Immature natural killer cell (primary cell): ENCODE measurements around the gene OR2H2. TPM values are rescaled to one million over a fixed set of nuclear protein-coding genes. Genes with fewer than 3 reads are reported as not detected.

Experiments
- DNase-seq, 3 donors: peaks; one replicate each; pipeline ENCODE4 v3.0.0; 2022; ENCODE audit warnings: mixed read lengths in 1 of 3
- H3K27ac Mint-ChIP-seq, 6 donors: one replicate each; pipeline ENCODE4 v1.8.0; 2020; ENCODE audit warnings: mixed read lengths in 6 of 6, mild to moderate bottlenecking in 5 of 6, inconsistent platforms in 4 of 6, moderate library complexity in 3 of 6
- H3K27me3 Mint-ChIP-seq, 3 donors: one replicate each; pipeline ENCODE4 v1.8.0; 2020 to 2021; ENCODE audit warnings: low read depth in 3 of 3, mild to moderate bottlenecking in 3 of 3, mixed read lengths in 3 of 3, moderate library complexity in 3 of 3, inconsistent platforms in 1 of 3
- H3K36me3 Mint-ChIP-seq, 3 donors: one replicate each; pipeline ENCODE4 v1.8.0; 2020; ENCODE audit warnings: mixed read lengths in 3 of 3, inconsistent platforms in 2 of 3, mild to moderate bottlenecking in 2 of 3
- H3K4me1 Mint-ChIP-seq, 2 donors: one replicate each; pipeline ENCODE4 v1.8.0; 2020; ENCODE audit warnings: inconsistent platforms in 2 of 2, mild to moderate bottlenecking in 2 of 2, mixed read lengths in 2 of 2, moderate library complexity in 1 of 2
- H3K4me3 Mint-ChIP-seq, 5 donors: one replicate each; pipeline ENCODE4 v1.8.0; 2020; ENCODE audit warnings: mild to moderate bottlenecking in 5 of 5, mixed read lengths in 5 of 5, inconsistent platforms in 3 of 5, moderate library complexity in 3 of 5
- H3K9me3 Mint-ChIP-seq, 6 donors: one replicate each; pipeline ENCODE4 v1.8.0; 2020; ENCODE audit warnings: mild to moderate bottlenecking in 6 of 6, mixed read lengths in 6 of 6, inconsistent platforms in 4 of 6, moderate library complexity in 3 of 6
- polyA plus RNA-seq, 3 donors: library from polyadenylated mRNA; unstranded; fragments of 300-500 nt; fragmentation: Illumina TruSeq; gene quantifications; one replicate each; pipeline ENCODE4 v1.2.3, GENCODE V29; 2021

Gene OR2H2
- polyA plus RNA-seq, 3 donors from 2014 or later: not detected

DNA sequence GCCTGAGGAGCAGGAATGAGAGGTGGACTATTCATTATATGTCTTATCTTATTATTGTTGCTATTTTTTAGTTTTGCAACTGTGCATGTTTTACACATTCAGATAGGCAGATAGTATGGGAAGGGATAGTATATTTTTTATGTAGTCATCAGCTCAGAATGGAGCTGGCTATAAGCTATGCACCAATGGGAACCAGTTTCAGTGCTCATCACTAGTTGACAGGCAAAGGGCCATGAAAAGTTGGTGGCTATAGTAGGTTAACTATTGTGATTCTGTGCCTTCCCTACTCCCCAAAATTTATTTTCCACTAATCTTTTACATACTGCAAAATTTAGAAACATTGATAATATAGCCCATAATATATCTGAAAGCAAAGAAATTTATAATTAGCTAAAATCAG lies 20.0 kb upstream of the OR2H2 start:
- no peaks in the 10 kb centered on the region for H3K36me3 Mint-ChIP-seq
- peaks cover 3 to 8% (median 7%) of the 10 kb centered on the region in 3 donors for H3K27me3 Mint-ChIP-seq
- no peaks in the 10 kb centered on the region for H3K4me1 Mint-ChIP-seq
- no peak overlapping the region for H3K27ac Mint-ChIP-seq
- no peak for DNase-seq
- no peaks in the 10 kb centered on the region for H3K9me3 Mint-ChIP-seq
- no peak overlapping the region for H3K4me3 Mint-ChIP-seq

DNA sequence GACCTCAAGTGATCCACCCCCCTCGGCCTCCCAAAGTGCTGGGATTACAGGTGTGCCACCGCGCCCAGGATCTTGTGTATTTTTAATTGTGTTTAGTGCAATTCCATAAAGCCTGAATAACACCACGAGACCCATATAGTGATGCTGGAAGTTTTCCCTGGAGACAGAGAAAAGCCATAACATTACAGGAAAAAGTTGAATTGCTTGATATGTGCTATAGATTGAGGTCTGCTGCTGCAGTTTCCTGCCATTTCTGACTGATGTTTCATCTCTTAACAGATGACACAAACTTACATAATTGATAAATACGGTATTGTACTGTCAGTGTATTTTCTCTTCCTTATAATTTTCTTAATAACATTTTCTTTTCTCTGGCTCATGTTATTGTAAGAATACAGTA lies 18.1 kb upstream of the OR2H2 start:
- H3K9me3 Mint-ChIP-seq: no peaks in the 10 kb centered on the region
- no peaks in the 10 kb centered on the region for H3K4me1 Mint-ChIP-seq
- peaks cover 2 to 8% (median 6%) of the 10 kb centered on the region in 3 donors for H3K27me3 Mint-ChIP-seq

GRCh38 chr6:29567541-29567940 lies 17.4 kb upstream of the OR2H2 start:
- H3K4me3 Mint-ChIP-seq: no peak overlapping the region
- no peaks in the 10 kb centered on the region for H3K9me3 Mint-ChIP-seq
- no peaks in the 10 kb centered on the region for H3K36me3 Mint-ChIP-seq
- no peak overlapping the region for H3K27ac Mint-ChIP-seq
- H3K27me3 Mint-ChIP-seq: peaks cover 2 to 8% (median 5%) of the 10 kb centered on the region in 3 donors
- DNase-seq: no peak
- H3K4me1 Mint-ChIP-seq: no peaks in the 10 kb centered on the region

More for the DNA sequence above, 18.1 kb upstream of the OR2H2 start:
- no peak for DNase-seq
- no peak overlapping the region for H3K27ac Mint-ChIP-seq
- H3K36me3 Mint-ChIP-seq: no peaks in the 10 kb centered on the region
- H3K4me3 Mint-ChIP-seq: no peak overlapping the region

DNA sequence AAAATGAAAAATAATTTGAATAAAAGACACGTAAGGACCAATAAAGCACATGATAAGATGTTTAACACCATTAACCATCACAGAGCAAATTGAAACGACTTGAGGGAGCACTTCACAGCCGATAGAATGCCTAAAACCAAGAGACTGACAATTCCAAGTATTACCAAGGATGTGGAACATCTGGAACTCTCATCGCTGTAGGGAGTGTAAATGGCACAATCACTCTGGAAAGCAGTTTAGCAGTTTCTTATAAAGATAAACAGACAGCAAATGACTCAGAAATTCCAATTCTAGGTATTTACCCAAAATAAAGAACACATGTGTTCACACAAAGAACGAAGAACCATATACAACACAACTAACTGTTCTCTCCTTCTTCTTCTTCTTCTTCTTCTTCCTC lies 16.9 kb upstream of the OR2H2 start:
- H3K36me3 Mint-ChIP-seq: no peaks in the 10 kb centered on the region
- no peak overlapping the region for H3K27ac Mint-ChIP-seq
- no peak overlapping the region for H3K4me3 Mint-ChIP-seq
- no peaks in the 10 kb centered on the region for H3K4me1 Mint-ChIP-seq
- DNase-seq: no peak
- H3K27me3 Mint-ChIP-seq: peaks cover 2 to 7% (median 3%) of the 10 kb centered on the region in 3 donors
- no peaks in the 10 kb centered on the region for H3K9me3 Mint-ChIP-seq

DNA sequence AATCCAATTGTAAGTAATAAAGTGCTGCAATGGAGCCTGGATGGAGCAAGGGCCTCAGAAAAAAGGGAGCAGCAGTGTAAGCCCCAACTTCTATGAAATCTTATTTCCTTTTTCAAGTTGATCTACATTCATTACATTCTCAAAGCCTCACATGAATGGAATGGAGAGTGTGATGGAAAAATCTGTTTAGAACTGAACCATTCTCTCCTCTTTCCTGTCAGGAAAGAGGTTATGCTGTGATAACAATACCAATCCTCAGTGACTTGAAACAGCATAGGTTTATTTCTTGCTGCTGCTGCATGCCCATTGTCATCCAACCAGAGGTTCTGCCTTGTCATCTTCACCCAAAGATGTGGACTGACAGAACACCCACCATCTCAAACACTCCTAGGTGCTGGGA lies 8.9 kb upstream of the OR2H2 start:
- no peaks in the 10 kb centered on the region for H3K36me3 Mint-ChIP-seq
- no peaks in the 10 kb centered on the region for H3K4me1 Mint-ChIP-seq
- peaks cover 0 to 1% (median 0%) of the 10 kb centered on the region in 6 donors for H3K9me3 Mint-ChIP-seq
- no peak overlapping the region for H3K4me3 Mint-ChIP-seq
- DNase-seq: no peak
- H3K27ac Mint-ChIP-seq: no peak overlapping the region
- H3K27me3 Mint-ChIP-seq: peaks cover 4 to 11% (median 4%) of the 10 kb centered on the region in 3 donors

GRCh38 chr6:29577544-29577943 lies 7.4 kb upstream of the OR2H2 start:
- Mint-ChIP-seq H3K27ac (no peak overlapping the region), H3K27me3 (peaks cover 2 to 11% (median 4%) of the 10 kb centered on the region in 3 donors), H3K4me3 (no peak overlapping the region), H3K4me1 (no peaks in the 10 kb centered on the region), H3K9me3 (peaks cover 0 to 1% (median 0%) of the 10 kb centered on the region in 6 donors), H3K36me3 (no peaks in the 10 kb centered on the region)
- DNase-seq: no peak

DNA sequence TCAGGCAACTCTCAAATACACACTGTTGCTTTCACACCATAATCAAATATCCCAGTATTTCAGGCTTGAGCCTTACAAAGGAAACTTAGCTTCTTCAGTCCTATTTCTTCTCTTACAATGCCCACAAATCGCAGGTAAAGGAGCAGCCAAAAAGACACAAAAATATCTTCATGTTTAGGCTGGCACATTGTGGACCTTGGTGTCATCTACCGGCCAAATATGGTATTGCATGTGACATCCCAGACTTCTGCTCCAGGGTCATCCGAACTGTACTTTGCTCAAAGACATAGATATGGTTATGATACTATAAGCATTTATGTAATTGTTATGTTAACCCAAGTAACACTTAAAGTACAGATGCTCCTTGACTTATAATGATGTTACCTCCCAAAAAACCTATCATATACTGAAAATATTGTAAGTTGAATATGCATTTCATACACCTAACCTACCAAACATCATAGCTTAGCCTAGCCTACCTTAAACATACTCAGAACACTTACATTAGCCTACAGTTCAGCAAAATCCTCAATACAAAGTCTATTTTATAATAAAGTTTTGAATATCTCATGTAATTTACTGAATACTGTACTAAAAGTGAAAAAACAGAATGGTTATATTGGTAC lies 4.6 kb downstream of the OR2H2 start:
- Mint-ChIP-seq H3K4me3 (no peak overlapping the region), H3K9me3 (no peaks in the 10 kb centered on the region), H3K4me1 (no peaks in the 10 kb centered on the region), H3K27ac (no peak overlapping the region), H3K27me3 (peaks cover 6 to 23% (median 6%) of the 10 kb centered on the region in 3 donors), H3K36me3 (no peaks in the 10 kb centered on the region)
- DNase-seq: peak; percentile 31 to 39 (median 38)

GRCh38 chr6:29590218-29590808 lies 5.4 kb downstream of the OR2H2 start:
- DNase-seq: no peak
- peaks cover 6 to 19% (median 6%) of the 10 kb centered on the region in 3 donors for H3K27me3 Mint-ChIP-seq
- no peaks in the 10 kb centered on the region for H3K4me1 Mint-ChIP-seq
- no peak overlapping the region for H3K27ac Mint-ChIP-seq
- no peak overlapping the region for H3K4me3 Mint-ChIP-seq
- H3K9me3 Mint-ChIP-seq: no peaks in the 10 kb centered on the region
- H3K36me3 Mint-ChIP-seq: no peaks in the 10 kb centered on the region

- Mint-ChIP-seq H3K27me3 (peaks cover 6 to 19% (median 6%) of the 10 kb centered on the region in 3 donors), H3K4me1 (no peaks in the 10 kb centered on the region), H3K4me3 (no peak overlapping the region), H3K27ac (no peak overlapping the region), H3K36me3 (no peaks in the 10 kb centered on the region), H3K9me3 (no peaks in the 10 kb centered on the region)
- DNase-seq: no peak
Observed at GRCh38 chr6:29591677-29592076, 6.8 kb downstream of the OR2H2 start.

GRCh38 chr6:29593199-29593855 lies 8.4 kb downstream of the OR2H2 start:
- peaks cover 4 to 19% (median 6%) of the 10 kb centered on the region in 3 donors for H3K27me3 Mint-ChIP-seq
- no peak for DNase-seq
- H3K27ac Mint-ChIP-seq: no peak overlapping the region
- H3K9me3 Mint-ChIP-seq: no peaks in the 10 kb centered on the region
- no peaks in the 10 kb centered on the region for H3K4me1 Mint-ChIP-seq
- H3K4me3 Mint-ChIP-seq: no peak overlapping the region
- H3K36me3 Mint-ChIP-seq: no peaks in the 10 kb centered on the region

DNA sequence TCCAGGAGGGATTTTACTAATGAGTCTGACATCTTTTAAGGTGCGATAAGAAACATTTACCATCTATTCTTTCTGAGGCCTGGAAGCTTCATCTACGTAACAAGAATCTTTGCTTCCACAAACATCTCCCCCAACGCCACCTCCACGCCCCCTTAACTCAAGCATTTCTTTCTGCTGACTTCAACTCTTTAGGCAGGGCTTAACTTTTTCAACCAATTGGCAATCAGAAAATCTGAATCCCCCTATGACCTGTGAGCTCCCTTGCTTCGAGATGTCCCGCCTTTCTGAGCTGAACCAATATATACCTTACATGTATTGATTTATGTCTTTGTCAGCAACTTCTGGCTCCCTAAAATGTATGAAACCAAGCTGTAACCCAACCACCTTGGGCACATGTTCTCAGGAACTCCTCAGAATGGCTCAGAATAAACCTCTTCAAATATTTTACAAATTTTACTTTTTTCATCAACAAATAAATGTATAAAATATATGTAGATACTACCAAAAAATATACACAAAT lies 11.5 kb downstream of the OR2H2 start:
- Mint-ChIP-seq H3K27ac (no peak overlapping the region), H3K36me3 (no peaks in the 10 kb centered on the region), H3K9me3 (no peaks in the 10 kb centered on the region), H3K4me1 (no peaks in the 10 kb centered on the region), H3K27me3 (peaks cover 0 to 14% (median 1%) of the 10 kb centered on the region in 3 donors), H3K4me3 (no peak overlapping the region)
- DNase-seq: no peak

DNA sequence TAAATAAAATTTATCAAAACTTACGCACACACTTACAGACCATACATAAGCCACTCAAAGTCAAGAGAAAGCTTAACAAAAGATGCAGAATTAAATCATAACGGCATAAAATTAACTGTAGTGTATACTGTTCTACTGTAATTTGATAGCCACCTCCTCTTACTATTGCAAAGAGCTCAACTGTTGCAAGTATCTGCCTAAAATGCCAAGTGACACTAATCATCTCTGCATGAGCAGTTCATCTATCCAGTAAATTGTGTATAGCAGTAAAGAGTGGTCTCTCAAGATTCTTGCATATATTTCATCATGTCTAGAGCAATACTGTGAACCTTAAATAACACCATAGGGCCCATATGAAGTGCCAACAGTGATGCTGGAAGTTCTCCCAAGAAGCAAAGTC lies 12.3 kb downstream of the OR2H2 start:
- Mint-ChIP-seq H3K4me3 (no peak overlapping the region), H3K27ac (no peak overlapping the region)

DNA sequence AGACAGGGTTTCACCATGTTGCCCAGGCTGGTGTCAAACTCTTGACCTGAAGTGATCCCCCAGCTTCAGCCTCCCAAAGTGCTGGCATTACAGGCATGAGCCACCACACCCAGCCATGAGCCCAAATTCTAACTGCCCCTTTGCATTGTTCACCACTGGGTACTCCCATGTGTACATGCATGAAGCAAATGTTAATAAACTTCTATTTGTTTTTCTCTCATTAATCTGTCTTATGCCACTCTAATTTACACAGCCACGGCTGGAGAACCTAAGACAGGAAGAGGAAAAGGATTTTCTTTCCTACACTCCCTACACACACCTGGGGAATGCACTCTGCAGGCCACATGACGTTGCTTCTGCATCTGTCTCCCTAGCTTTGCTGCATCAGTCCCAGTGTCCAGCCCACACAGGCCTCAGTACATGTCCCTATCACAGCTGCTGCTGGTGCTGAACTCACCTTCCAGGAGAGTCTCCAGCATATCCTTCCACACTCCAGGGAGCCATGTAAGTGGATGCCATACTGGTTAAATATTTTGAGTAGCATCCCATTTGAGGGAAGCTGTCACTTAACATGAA lies 13.3 kb downstream of the OR2H2 start:
- Mint-ChIP-seq H3K27ac (no peak overlapping the region), H3K36me3 (peaks cover 0 to 3% (median 0%) of the 10 kb centered on the region in 3 donors)

More for the DNA sequence above, 12.3 kb downstream of the OR2H2 start:
- no peak for DNase-seq
- no peaks in the 10 kb centered on the region for H3K9me3 Mint-ChIP-seq
- H3K4me1 Mint-ChIP-seq: no peaks in the 10 kb centered on the region
- no peaks in the 10 kb centered on the region for H3K36me3 Mint-ChIP-seq
- H3K27me3 Mint-ChIP-seq: peaks cover 0 to 10% (median 0%) of the 10 kb centered on the region in 3 donors

More for the DNA sequence above, 13.3 kb downstream of the OR2H2 start:
- H3K27me3 Mint-ChIP-seq: peaks cover 0 to 5% (median 2%) of the 10 kb centered on the region in 3 donors
- DNase-seq: no peak
- no peaks in the 10 kb centered on the region for H3K4me1 Mint-ChIP-seq
- H3K9me3 Mint-ChIP-seq: peaks cover 0 to 1% (median 0%) of the 10 kb centered on the region in 6 donors
- H3K4me3 Mint-ChIP-seq: no peak overlapping the region
